CD4-positive, alpha-beta memory T cell (primary cell): Measurements from ENCODE around the gene TJP1. TPM values are rescaled to one million over a fixed set of nuclear protein-coding genes. Genes with fewer than 3 reads are reported as not detected.

Experiments used
- CTCF ChIA-PET: fragments of 350-600 bp; sonication (Branson Sonifier 250); formaldehyde crosslinking; loops from one replicate; lab custom pipeline; 2021; ENCODE audit warnings: inconsistent platforms; ENCODE audit not compliant: partially characterized antibody; lab: Charles Lee
- POLR2A ChIA-PET: fragments of 350-600 bp; sonication (Branson Sonifier 250); formaldehyde crosslinking; loops from one replicate; lab custom pipeline; 2021; ENCODE audit not compliant: partially characterized antibody; lab: Charles Lee
- DNase-seq, 5 donors: peaks; one replicate each; pipeline versions ENCODE4 v3.0.0 to v3.0.0-alpha.2; 2020 to 2022; ENCODE audit warnings: mixed read lengths in 1 of 5
- H3K27ac ChIP-seq: one replicate; pipeline ENCODE4 v1.7.0; 2013; ENCODE audit warnings: low read depth, low read length
- H3K27me3 ChIP-seq: 2 replicates; pipeline ENCODE4 v1.7.0; 2013; ENCODE audit warnings: mild to moderate bottlenecking, low read length, moderate library complexity; ENCODE audit not compliant: insufficient read depth
- H3K36me3 ChIP-seq: 2 replicates; pipeline ENCODE4 v1.7.0; 2013; ENCODE audit warnings: mild to moderate bottlenecking, low read length, moderate library complexity; ENCODE audit not compliant: insufficient read depth
- H3K4me1 ChIP-seq: 2 replicates; pipeline ENCODE4 v1.7.0; 2013; ENCODE audit warnings: mild to moderate bottlenecking, low read length, moderate library complexity; ENCODE audit not compliant: insufficient read depth
- H3K4me3 ChIP-seq, 2 donors: one replicate each; pipeline ENCODE4 v1.7.0; 2013; ENCODE audit warnings: low read length in 2 of 2, mild to moderate bottlenecking in 1 of 2
- H3K9me3 ChIP-seq, 2 donors: one replicate each; pipeline ENCODE4 v1.7.0; 2013; ENCODE audit warnings: low read length in 2 of 2, control low read depth in 1 of 2; ENCODE audit not compliant: control insufficient read depth in 1 of 2
- H3K27ac Mint-ChIP-seq, 7 donors: one replicate each; pipeline ENCODE4 v1.8.0; 2020 to 2021; ENCODE audit warnings: mixed read lengths in 7 of 7, mild to moderate bottlenecking in 6 of 7, inconsistent platforms in 3 of 7, moderate library complexity in 3 of 7
- H3K27me3 Mint-ChIP-seq, 2 donors: one replicate each; pipeline ENCODE4 v1.8.0; 2020 to 2021; ENCODE audit warnings: mixed read lengths in 2 of 2
- H3K36me3 Mint-ChIP-seq, 2 donors: one replicate each; pipeline ENCODE4 v1.8.0; 2020 to 2021; ENCODE audit warnings: mixed read lengths in 2 of 2, inconsistent platforms in 1 of 2, mild to moderate bottlenecking in 1 of 2
- H3K4me1 Mint-ChIP-seq, 4 donors: one replicate each; pipeline ENCODE4 v1.8.0; 2020 to 2021; ENCODE audit warnings: mixed read lengths in 4 of 4, mild to moderate bottlenecking in 1 of 4
- H3K4me3 Mint-ChIP-seq, 8 donors: one replicate each; pipeline ENCODE4 v1.8.0; 2020 to 2021; ENCODE audit warnings: mixed read lengths in 8 of 8, mild to moderate bottlenecking in 7 of 8, moderate library complexity in 6 of 8, inconsistent platforms in 3 of 8
- H3K9me3 Mint-ChIP-seq, 8 donors: one replicate each; pipeline ENCODE4 v1.8.0; 2020 to 2021; ENCODE audit warnings: mixed read lengths in 8 of 8, mild to moderate bottlenecking in 5 of 8, inconsistent platforms in 3 of 8, moderate library complexity in 1 of 8
- intact Hi-C: fragments of 100-400 bp; cut with micrococcal nuclease; formaldehyde crosslinking; loops from one replicate; pipeline ENCODE4 v1.15.1; 2023
- polyA plus RNA-seq, 2 donors: library from polyadenylated mRNA; unstranded; fragments of 300-500 nt; fragmentation: Illumina TruSeq; gene quantifications; one replicate each; pipeline ENCODE4 v1.2.3, GENCODE V29; 2021
- total RNA-seq, 2 experiments: library from RNA; stranded (reverse); gene quantifications; one replicate each; pipeline ENCODE4 v1.2.3, GENCODE V29; 2021

Gene TJP1
- total and polyA plus RNA-seq, 4 experiments from 2014 or later = not detected

DNA sequence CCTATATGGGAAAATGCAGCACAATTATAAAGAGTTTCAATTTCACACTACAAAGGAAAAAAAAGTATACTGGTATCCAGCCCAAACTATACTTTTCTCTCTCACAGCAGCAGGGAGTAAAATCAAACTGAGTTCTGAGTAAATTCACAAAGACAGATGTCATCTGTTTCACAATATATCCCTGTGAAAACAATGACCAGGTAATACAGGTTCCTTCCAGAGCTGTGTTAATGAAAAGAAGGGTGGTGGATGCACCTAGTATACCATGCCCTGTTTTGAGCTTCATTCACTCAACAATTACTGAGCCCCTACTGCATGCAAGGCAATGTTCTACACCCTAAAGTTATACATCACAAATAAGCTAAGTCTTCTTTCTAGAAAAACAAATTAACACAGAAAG is 108.5 kb downstream of the TJP1 start:
- CTCF ChIA-PET = interaction anchor here (1.5 kb wide), 1 partner anchor 31 kb away, joined by 4 read pairs; no protein-coding TSS in a partner anchor
- intact Hi-C loops = no loop called here
- H3K36me3 ChIP-seq = no peaks in the 10 kb centered on the region

DNA sequence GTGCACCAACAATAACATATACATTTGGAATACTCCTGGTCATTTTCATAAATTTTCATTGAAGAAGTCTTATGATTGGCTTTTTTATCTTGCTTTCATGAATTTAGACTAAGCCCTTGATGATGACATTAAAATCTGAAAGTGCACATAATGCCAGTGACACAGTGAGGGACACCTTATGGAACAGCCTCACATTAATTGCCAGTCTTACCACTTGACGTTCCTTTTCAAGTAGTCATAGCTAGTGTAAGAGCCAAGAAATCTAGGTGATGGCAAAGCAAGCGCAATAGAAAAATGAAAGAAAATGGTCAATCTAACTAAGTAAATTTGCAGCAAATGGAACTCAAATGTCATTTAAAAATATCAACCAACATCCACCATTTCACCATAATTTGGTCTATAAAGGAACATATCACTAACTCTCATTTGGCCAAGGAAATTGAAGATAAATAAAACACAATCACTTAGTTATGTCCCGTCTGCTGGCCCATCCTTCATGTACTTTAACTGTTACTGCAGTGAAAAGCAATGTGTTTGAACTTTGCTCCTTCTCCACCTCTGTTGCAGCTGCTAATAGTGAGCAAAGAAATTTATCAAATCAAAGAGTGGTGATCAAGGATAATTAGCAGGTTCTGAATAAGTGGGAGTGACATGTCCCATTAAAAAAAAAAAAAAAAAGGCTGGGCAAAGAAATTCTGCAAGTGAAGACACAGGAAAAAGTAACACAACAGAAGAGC is 110.0 kb downstream of the TJP1 start:
- H3K4me3 ChIP-seq = no peak overlapping the region
- H3K4me1 ChIP-seq = no peaks in the 10 kb centered on the region
- Mint-ChIP-seq H3K4me1 (no peaks in the 10 kb centered on the region), H3K27me3 (peaks cover 2 to 4% of the 10 kb centered on the region in 2 donors), H3K36me3 (no peaks in the 10 kb centered on the region), H3K9me3 (no peaks in the 10 kb centered on the region), H3K27ac (no peak overlapping the region), H3K4me3 (no peak overlapping the region)
- ChIA-PET POLR2A (no interaction called here), CTCF (no interaction called here)
- intact Hi-C loops = no loop called here
- DNase-seq = no peak
- H3K27ac ChIP-seq = no peak overlapping the region
- no peaks in the 10 kb centered on the region for H3K36me3 ChIP-seq
- no peaks in the 10 kb centered on the region for H3K27me3 ChIP-seq
- no peaks in the 10 kb centered on the region for H3K9me3 ChIP-seq

More for the DNA sequence above, 108.5 kb downstream of the TJP1 start:
- Mint-ChIP-seq H3K36me3 (no peaks in the 10 kb centered on the region), H3K4me3 (no peak overlapping the region), H3K27me3 (peaks cover 2 to 6% of the 10 kb centered on the region in 2 donors), H3K9me3 (peaks cover 0 to 3% (median 2%) of the 10 kb centered on the region in 8 donors), H3K4me1 (no peaks in the 10 kb centered on the region), H3K27ac (no peak overlapping the region)
- no peak overlapping the region for H3K4me3 ChIP-seq
- DNase-seq = no peak
- POLR2A ChIA-PET = no interaction called here
- no peaks in the 10 kb centered on the region for H3K27me3 ChIP-seq
- H3K4me1 ChIP-seq = no peaks in the 10 kb centered on the region
- H3K9me3 ChIP-seq = no peaks in the 10 kb centered on the region
- H3K27ac ChIP-seq = no peak overlapping the region

DNA sequence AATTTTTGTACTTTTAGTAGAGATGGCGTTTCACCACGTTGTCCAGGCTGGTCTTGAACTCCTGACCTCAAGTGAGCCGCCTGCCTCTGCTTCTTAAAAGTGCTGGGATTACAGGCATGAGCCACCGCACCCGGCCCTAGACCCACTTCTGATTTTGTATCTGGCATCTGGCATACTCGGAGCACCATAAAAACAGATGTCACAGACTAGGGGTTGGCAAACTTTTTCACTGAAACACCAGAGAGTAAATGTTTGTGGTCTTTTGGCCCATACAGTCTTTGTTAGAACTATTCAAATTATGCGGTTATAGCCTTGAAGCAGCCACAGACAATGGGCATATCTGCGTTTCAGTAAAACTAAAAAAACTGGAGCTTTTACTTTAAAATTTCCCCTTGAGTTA is 110.7 kb downstream of the TJP1 start:
- Mint-ChIP-seq H3K27me3 (peaks cover 2 to 6% of the 10 kb centered on the region in 2 donors), H3K27ac (no peak overlapping the region), H3K36me3 (no peaks in the 10 kb centered on the region), H3K4me1 (no peaks in the 10 kb centered on the region), H3K4me3 (no peak overlapping the region), H3K9me3 (no peaks in the 10 kb centered on the region)
- POLR2A ChIA-PET = no interaction called here
- H3K27me3 ChIP-seq = no peaks in the 10 kb centered on the region
- H3K4me3 ChIP-seq = no peak overlapping the region
- H3K27ac ChIP-seq = no peak overlapping the region
- CTCF ChIA-PET = no interaction called here
- DNase-seq = no peak
- no peaks in the 10 kb centered on the region for H3K4me1 ChIP-seq
- intact Hi-C loops = no loop called here
- no peaks in the 10 kb centered on the region for H3K9me3 ChIP-seq
- no peaks in the 10 kb centered on the region for H3K36me3 ChIP-seq

DNA sequence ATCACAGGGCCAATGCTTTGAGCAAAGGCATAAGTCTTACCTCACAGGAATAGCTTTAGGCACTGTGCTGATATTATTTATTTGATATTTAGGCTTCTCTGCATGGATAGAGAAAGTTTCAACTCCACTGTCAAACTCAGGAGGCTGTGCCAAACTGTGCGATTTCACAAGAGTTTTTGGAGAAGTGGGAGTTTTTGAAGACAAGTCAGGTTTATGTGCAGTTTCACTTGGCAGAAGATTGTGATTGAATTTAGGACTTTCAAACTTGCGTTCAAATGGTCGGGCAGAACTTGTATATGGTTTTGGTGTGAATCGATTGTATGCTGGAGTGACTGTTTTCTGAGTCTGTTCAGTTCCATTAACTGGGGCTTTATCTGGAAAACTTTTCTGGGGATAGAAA is 113.7 kb downstream of the TJP1 start:
- H3K4me3 ChIP-seq = no peak overlapping the region
- H3K27ac ChIP-seq = no peak overlapping the region
- H3K36me3 ChIP-seq = no peaks in the 10 kb centered on the region
- CTCF ChIA-PET = no interaction called here
- Mint-ChIP-seq H3K4me1 (no peaks in the 10 kb centered on the region), H3K9me3 (no peaks in the 10 kb centered on the region), H3K36me3 (no peaks in the 10 kb centered on the region), H3K27ac (no peak overlapping the region), H3K27me3 (peaks cover 2% of the 10 kb centered on the region in 2 donors), H3K4me3 (no peak overlapping the region)
- no peaks in the 10 kb centered on the region for H3K4me1 ChIP-seq
- H3K9me3 ChIP-seq = no peaks in the 10 kb centered on the region
- intact Hi-C loops = no loop called here
- no peak for DNase-seq
- no peaks in the 10 kb centered on the region for H3K27me3 ChIP-seq
- POLR2A ChIA-PET = no interaction called here

DNA sequence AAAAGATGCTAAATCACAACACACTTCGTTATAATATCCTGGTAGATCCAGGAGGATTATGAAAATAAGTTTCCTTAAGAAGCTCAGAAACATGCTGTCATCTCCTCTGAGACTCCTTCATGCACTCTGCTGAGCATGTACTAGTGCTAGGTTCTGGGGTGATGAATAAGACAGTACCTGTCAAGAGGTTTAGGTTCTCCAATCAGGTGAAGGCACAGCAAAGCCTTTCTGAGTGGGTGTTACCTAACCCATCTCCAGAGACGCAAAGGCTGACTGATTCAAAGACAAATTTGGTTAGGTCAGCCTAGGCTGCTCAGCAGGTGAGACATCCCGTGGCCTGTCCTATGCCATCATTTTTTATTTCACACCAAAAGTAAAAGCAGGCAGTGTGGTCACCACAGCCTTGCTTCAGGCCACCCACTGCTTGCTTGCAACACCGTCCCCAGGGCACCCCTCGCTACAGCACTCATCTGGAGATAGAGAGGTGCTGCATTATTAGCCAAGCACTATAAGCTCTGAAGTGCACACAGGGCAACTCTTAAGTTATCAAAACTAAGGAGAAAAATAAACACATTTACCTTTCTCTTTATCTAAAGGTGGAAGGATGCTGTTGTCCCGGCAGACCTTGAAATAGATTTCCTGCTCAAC is 117.2 kb downstream of the TJP1 start:
- Mint-ChIP-seq H3K36me3 (no peaks in the 10 kb centered on the region), H3K27me3 (peaks cover 2 to 3% of the 10 kb centered on the region in 2 donors)
- CTCF ChIA-PET = no interaction called here

DNA sequence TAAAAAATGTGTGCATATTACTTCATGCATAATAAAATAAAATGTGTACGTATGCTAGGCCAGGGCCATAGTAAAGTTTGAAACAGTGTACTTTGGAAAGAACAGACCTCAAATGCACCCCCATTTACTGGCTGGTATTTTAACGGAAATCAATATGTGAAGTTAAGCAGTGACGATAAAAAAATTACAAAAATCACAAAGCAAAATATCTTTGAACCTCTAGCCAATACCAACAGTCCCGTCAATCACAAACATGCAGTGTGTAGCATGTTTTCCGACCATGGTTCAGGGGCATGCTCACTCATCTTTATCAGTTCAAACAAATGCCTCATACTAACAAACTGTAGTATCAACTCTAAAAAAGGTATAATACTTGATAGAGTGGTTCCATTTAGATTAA is 121.1 kb downstream of the TJP1 start:
- Mint-ChIP-seq H3K27ac (no peak overlapping the region), H3K36me3 (no peaks in the 10 kb centered on the region), H3K4me3 (no peak overlapping the region), H3K4me1 (no peaks in the 10 kb centered on the region), H3K27me3 (peaks cover 0 to 5% of the 10 kb centered on the region in 2 donors), H3K9me3 (peaks cover 0 to 3% (median 0%) of the 10 kb centered on the region in 8 donors)
- Histone ChIP-seq H3K36me3 (no peaks in the 10 kb centered on the region), H3K9me3 (no peaks in the 10 kb centered on the region), H3K4me3 (no peak overlapping the region), H3K27ac (no peak overlapping the region), H3K4me1 (no peaks in the 10 kb centered on the region), H3K27me3 (no peaks in the 10 kb centered on the region)
- DNase-seq = no peak
- POLR2A ChIA-PET = no interaction called here
- intact Hi-C loops = no loop called here
- CTCF ChIA-PET = no interaction called here

More for the DNA sequence above, 117.2 kb downstream of the TJP1 start:
- DNase-seq = no peak
- no peak overlapping the region for H3K4me3 ChIP-seq
- no peak overlapping the region for H3K27ac ChIP-seq
- H3K9me3 Mint-ChIP-seq = no peaks in the 10 kb centered on the region
- no peaks in the 10 kb centered on the region for H3K4me1 Mint-ChIP-seq
- no peaks in the 10 kb centered on the region for H3K27me3 ChIP-seq
- H3K27ac Mint-ChIP-seq = no peak overlapping the region
- POLR2A ChIA-PET = no interaction called here
- intact Hi-C loops = no loop called here
- H3K9me3 ChIP-seq = no peaks in the 10 kb centered on the region
- H3K4me1 ChIP-seq = no peaks in the 10 kb centered on the region
- no peaks in the 10 kb centered on the region for H3K36me3 ChIP-seq
- no peak overlapping the region for H3K4me3 Mint-ChIP-seq

DNA sequence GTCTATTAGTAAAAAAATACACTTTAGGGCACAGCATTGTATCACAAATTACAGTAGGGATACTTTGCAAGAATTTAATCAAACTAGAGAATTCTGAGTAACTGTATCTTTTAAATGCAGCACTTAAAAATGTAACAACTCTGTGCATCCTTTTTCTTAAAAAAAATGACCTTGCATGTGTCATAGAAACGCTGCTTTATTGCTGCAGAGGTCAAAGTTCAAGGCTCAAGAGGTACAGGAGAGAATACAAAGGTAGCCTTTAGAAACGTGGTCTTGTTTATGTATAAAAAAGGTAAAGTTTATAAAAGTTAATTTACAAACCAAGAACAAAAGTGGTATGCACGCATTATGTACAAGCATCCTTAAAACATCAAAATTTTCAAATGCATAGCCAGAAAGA is 122.0 kb downstream of the TJP1 start:
- Histone ChIP-seq H3K36me3 (no peaks in the 10 kb centered on the region), H3K9me3 (no peaks in the 10 kb centered on the region), H3K27me3 (no peaks in the 10 kb centered on the region), H3K27ac (no peak overlapping the region), H3K4me1 (no peaks in the 10 kb centered on the region), H3K4me3 (no peak overlapping the region)
- no peaks in the 10 kb centered on the region for H3K4me1 Mint-ChIP-seq
- H3K27me3 Mint-ChIP-seq = peaks cover 0 to 5% of the 10 kb centered on the region in 2 donors
- ChIA-PET POLR2A (no interaction called here), CTCF (no interaction called here)
- no peak for DNase-seq
- no peak overlapping the region for H3K4me3 Mint-ChIP-seq
- intact Hi-C loops = no loop called here
- no peaks in the 10 kb centered on the region for H3K36me3 Mint-ChIP-seq
- H3K9me3 Mint-ChIP-seq = peaks cover 0 to 3% (median 0%) of the 10 kb centered on the region in 8 donors
- H3K27ac Mint-ChIP-seq = no peak overlapping the region
